ENCODE measurements around the gene ASCC3.
A peak's percentile ranks its signal among the peaks of the same experiment; 100 is the strongest.
"Not testable (repeated sequence)": the region's sequence is repeated elsewhere in the genome, so short reads cannot be mapped to it uniquely, and the experiment has no call there.

Gene ASCC3

GRCh38 chr6:100658486-100658885, 222.6 kb downstream of the ASCC3 start:
- DNase-seq (ENCODE audit: low read depth), result no peak

- DNase-seq (ENCODE audit: low read depth), result peak; percentile 21
These were observed 223.3 kb downstream of the ASCC3 start for GRCh38 chr6:100657678-100658330.

GRCh38 chr6:100641147-100641546, 240.0 kb downstream of the ASCC3 start:
- DNase-seq (ENCODE audit: low read depth), result not testable (repeated sequence)

GRCh38 chr6:100633096-100633777, 247.9 kb downstream of the ASCC3 start:
- peak; percentile 80 for DNase-seq (ENCODE audit: low read depth)

GRCh38 chr6:100630536-100630935, 250.6 kb downstream of the ASCC3 start:
- no peak for DNase-seq (ENCODE audit: low read depth)

GRCh38 chr6:100627911-100628758, 253.0 kb downstream of the ASCC3 start:
- DNase-seq (ENCODE audit: low read depth), result no peak

- no peak for DNase-seq (ENCODE audit: low read depth)
These were observed 254.4 kb downstream of the ASCC3 start for GRCh38 chr6:100626721-100627120.

GRCh38 chr6:100622907-100623692, 258.0 kb downstream of the ASCC3 start:
- peak; percentile 83 for DNase-seq (ENCODE audit: low read depth)

GRCh38 chr6:100620085-100620840, 260.9 kb downstream of the ASCC3 start:
- peak; percentile 69 for DNase-seq (ENCODE audit: low read depth)

GRCh38 chr6:100618351-100618671, 262.8 kb downstream of the ASCC3 start:
- DNase-seq (ENCODE audit: low read depth), result no peak

GRCh38 chr6:100617633-100618350, 263.3 kb downstream of the ASCC3 start:
- DNase-seq (ENCODE audit: low read depth), result peak; percentile 75

GRCh38 chr6:100614933-100615332, 266.2 kb downstream of the ASCC3 start:
- no peak for DNase-seq (ENCODE audit: low read depth)

GRCh38 chr6:100614386-100614785, 266.7 kb downstream of the ASCC3 start:
- peak; percentile 56 for DNase-seq (ENCODE audit: low read depth)

- peak; percentile 20 for DNase-seq (ENCODE audit: low read depth)
These were observed 267.5 kb downstream of the ASCC3 start for GRCh38 chr6:100613656-100614055.

- DNase-seq (ENCODE audit: low read depth), result no peak
These were observed 269.0 kb downstream of the ASCC3 start for GRCh38 chr6:100612094-100612493.

- no peak for DNase-seq (ENCODE audit: low read depth)
These were observed 281.9 kb downstream of the ASCC3 start for GRCh38 chr6:100599088-100599770.

GRCh38 chr6:100595456-100595855, 285.7 kb downstream of the ASCC3 start:
- DNase-seq (ENCODE audit: low read depth), result no peak

GRCh38 chr6:100593522-100593921, 287.6 kb downstream of the ASCC3 start:
- DNase-seq (ENCODE audit: low read depth), result no peak

- peak; percentile 47 for DNase-seq (ENCODE audit: low read depth)
These were observed 288.2 kb downstream of the ASCC3 start for GRCh38 chr6:100592929-100593328.

GRCh38 chr6:100577425-100577824, 303.7 kb downstream of the ASCC3 start:
- DNase-seq (ENCODE audit: low read depth), result no peak
